Stimulated activated CD8-positive, alpha-beta memory T cell treated with anti-CD3 and anti-CD28 coated beads, Interleukin-15, amount 100 ng/mL, for 48 hours (primary cell): ENCODE data around the gene SSU72.
A peak's percentile ranks its signal among the peaks of the same experiment; 100 is the strongest.
"Not testable (repeated sequence)": the region's sequence is repeated elsewhere in the genome, so short reads cannot be mapped to it uniquely, and the experiment has no call there.

Source experiments
- DNase-seq, 2 donors: peaks; one replicate each; pipeline ENCODE4 v3.0.0-alpha.2; 2020; ENCODE audit warnings: low read depth in 2 of 2

Gene SSU72

GRCh38 chr1:1595341-1595740, 20.7 kb upstream of the SSU72 start:
- not testable (repeated sequence) for DNase-seq

GRCh38 chr1:1594602-1595260, 20.1 kb upstream of the SSU72 start:
- DNase-seq, result no peak

GRCh38 chr1:1593834-1594601, 19.4 kb upstream of the SSU72 start:
- no peak for DNase-seq

- no peak for DNase-seq
These were observed 16.8 kb upstream of the SSU72 start for GRCh38 chr1:1591452-1591851.

- DNase-seq, result no peak
These were observed 8.8 kb upstream of the SSU72 start for GRCh38 chr1:1583347-1584010.

- DNase-seq, result no peak
These were observed 8.1 kb upstream of the SSU72 start for GRCh38 chr1:1582585-1583346.

- no peak for DNase-seq
These were observed 3.8 kb upstream of the SSU72 start for GRCh38 chr1:1578371-1578940.

GRCh38 chr1:1577367-1578011, 2.8 kb upstream of the SSU72 start:
- no peak for DNase-seq

- peak; percentile 59 to 62 for DNase-seq
These were observed 581 bp downstream of the SSU72 start for GRCh38 chr1:1573843-1574720.

GRCh38 chr1:1569341-1569740, 5.3 kb downstream of the SSU72 start:
- DNase-seq, result no peak

GRCh38 chr1:1567891-1568291, 6.8 kb downstream of the SSU72 start:
- DNase-seq, result no peak

GRCh38 chr1:1567152-1567875, 7.3 kb downstream of the SSU72 start:
- no peak for DNase-seq

GRCh38 chr1:1565340-1565739, 9.3 kb downstream of the SSU72 start:
- no peak for DNase-seq

GRCh38 chr1:1564268-1564667, 10.4 kb downstream of the SSU72 start:
- DNase-seq, result no peak

GRCh38 chr1:1563688-1564087, 11.0 kb downstream of the SSU72 start:
- DNase-seq, result no peak

GRCh38 chr1:1562556-1563195, 12.0 kb downstream of the SSU72 start:
- DNase-seq, result no peak

GRCh38 chr1:1561801-1562470, 12.7 kb downstream of the SSU72 start:
- no peak for DNase-seq

- DNase-seq, result no peak
These were observed 14.5 kb downstream of the SSU72 start for GRCh38 chr1:1560178-1560577.

- no peak for DNase-seq
These were observed 15.6 kb downstream of the SSU72 start for GRCh38 chr1:1559066-1559465.
